Fibroblast of mammary gland (primary cell): ENCODE results near the gene PRR7.

Experiments used
- DNase-seq: peaks from one replicate; pipeline ENCODE4 v3.0.0-alpha.2; 2010; ENCODE audit warnings: low read depth
- H3K4me3 ChIP-seq: 2 replicates; pipeline ENCODE4 v1.5.1; 2011; ENCODE audit warnings: low read depth, mild to moderate bottlenecking, low read length, moderate library complexity; ENCODE audit not compliant: control insufficient read depth
- TF ChIP-seq, protein P1 (sequence below): conservative IDR thresholded peaks from 2 replicates; pipeline ENCODE4 v1.5.1; 2011; ENCODE audit warnings: low read depth, low read length, inconsistent platforms; ENCODE audit not compliant: control insufficient read depth, insufficient read depth

Gene PRR7

GRCh38 chr5:177475563-177476427 is 29.2 kb downstream of the PRR7 start:
- TF ChIP-seq, protein P1, sequence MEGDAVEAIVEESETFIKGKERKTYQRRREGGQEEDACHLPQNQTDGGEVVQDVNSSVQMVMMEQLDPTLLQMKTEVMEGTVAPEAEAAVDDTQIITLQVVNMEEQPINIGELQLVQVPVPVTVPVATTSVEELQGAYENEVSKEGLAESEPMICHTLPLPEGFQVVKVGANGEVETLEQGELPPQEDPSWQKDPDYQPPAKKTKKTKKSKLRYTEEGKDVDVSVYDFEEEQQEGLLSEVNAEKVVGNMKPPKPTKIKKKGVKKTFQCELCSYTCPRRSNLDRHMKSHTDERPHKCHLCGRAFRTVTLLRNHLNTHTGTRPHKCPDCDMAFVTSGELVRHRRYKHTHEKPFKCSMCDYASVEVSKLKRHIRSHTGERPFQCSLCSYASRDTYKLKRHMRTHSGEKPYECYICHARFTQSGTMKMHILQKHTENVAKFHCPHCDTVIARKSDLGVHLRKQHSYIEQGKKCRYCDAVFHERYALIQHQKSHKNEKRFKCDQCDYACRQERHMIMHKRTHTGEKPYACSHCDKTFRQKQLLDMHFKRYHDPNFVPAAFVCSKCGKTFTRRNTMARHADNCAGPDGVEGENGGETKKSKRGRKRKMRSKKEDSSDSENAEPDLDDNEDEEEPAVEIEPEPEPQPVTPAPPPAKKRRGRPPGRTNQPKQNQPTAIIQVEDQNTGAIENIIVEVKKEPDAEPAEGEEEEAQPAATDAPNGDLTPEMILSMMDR, result no peak
- no peak for DNase-seq
- no peak overlapping the region for H3K4me3 ChIP-seq

- TF ChIP-seq, protein P1, result no peak
- H3K4me3 ChIP-seq, result no peak overlapping the region
- DNase-seq, result peak; percentile 82
Observed at GRCh38 chr5:177476531-177477233, 30.1 kb downstream of the PRR7 start.

DNA sequence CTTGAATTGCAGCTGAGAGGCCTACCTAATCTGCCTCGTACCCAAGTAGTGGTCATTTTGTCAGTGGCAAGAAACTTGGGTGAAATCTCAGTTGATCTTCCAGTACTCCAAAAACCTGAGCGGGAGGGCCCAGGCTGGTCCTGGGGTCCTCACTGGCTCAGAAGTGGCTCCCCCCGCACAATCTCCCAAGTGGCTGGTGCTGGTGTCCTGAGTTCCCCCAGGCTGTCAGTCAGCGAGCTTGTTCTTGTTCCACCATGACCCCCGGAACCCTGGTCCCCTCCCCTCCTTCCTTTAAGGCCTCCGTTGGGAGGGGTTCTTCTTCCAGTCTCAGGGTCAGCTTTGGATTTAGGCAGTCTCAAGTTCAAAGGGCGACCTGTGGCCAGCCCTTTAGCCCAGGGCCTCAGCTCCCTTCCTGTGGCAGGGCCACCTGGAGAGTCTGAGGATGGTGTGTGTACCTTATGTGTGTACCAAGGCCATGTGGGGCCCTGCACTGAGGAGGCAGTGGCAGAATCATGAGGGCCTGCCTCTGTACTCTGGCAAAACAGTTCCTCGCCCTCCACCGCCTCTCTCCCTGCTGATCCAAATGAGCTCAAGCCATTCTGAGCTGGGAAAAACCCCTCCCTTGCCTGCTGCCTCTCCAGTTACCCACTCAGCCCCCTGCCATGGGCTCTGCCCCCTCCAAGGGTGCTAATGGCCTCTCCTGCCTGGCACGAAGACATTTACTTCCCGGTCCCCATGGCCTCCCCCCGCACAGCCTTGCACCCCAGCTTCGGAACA is 31.3 kb downstream of the PRR7 start:
- TF ChIP-seq, protein P1, result no peak
- H3K4me3 ChIP-seq, result no peak overlapping the region
- DNase-seq, result no peak

- TF ChIP-seq, protein P1, result no peak
- DNase-seq, result peak; percentile 65
- no peak overlapping the region for H3K4me3 ChIP-seq
Observed at GRCh38 chr5:177478711-177479646, 32.4 kb downstream of the PRR7 start.

GRCh38 chr5:177479774-177480173 is 33.2 kb downstream of the PRR7 start:
- TF ChIP-seq, protein P1, result no peak
- H3K4me3 ChIP-seq, result no peak overlapping the region
- peak; percentile 86 for DNase-seq
